Karpas-422 (cell line): ENCODE data around the gene ARF6. TPM values are rescaled to one million over a fixed set of nuclear protein-coding genes. Genes with fewer than 3 reads are reported as not detected.

Experiments
- DNase-seq: peaks from one replicate; pipeline ENCODE4 v3.0.0-alpha.2; 2015
- H2AFZ ChIP-seq: fragments of 200-600 bp; sonication (generic); 2 replicates; pipeline ENCODE4 v1.6.1; 2014; ENCODE audit warnings: antibody characterized with exemption, low read length, mixed read lengths
- H3K27ac ChIP-seq: fragments of 200-600 bp; sonication (generic); 2 replicates; pipeline ENCODE4 v1.5.1; 2014; ENCODE audit warnings: mild to moderate bottlenecking, low read length, moderate library complexity
- H3K27me3 ChIP-seq: fragments of 200-600 bp; sonication (generic); 2 replicates; pipeline ENCODE4 v1.6.1; 2014; ENCODE audit warnings: low read length, mixed read lengths
- H3K36me3 ChIP-seq: fragments of 200-600 bp; sonication (generic); 2 replicates; pipeline ENCODE4 v1.6.1; 2014; ENCODE audit warnings: low read length, mixed read lengths; ENCODE audit not compliant: insufficient read depth
- H3K4me1 ChIP-seq: fragments of 200-600 bp; sonication (generic); 2 replicates; pipeline ENCODE4 v1.6.1; 2014; ENCODE audit warnings: mild to moderate bottlenecking, low read length, mixed read lengths
- H3K4me2 ChIP-seq: fragments of 200-600 bp; sonication (generic); 2 replicates; pipeline ENCODE4 v1.6.1; 2014; ENCODE audit warnings: low read length, low read depth, mild to moderate bottlenecking; ENCODE audit not compliant: poor library complexity, severe bottlenecking
- H3K4me3 ChIP-seq: fragments of 200-600 bp; sonication (generic); 2 replicates; pipeline ENCODE4 v1.5.1; 2014; ENCODE audit warnings: mild to moderate bottlenecking, antibody characterized with exemption, low read length, mixed read lengths
- H3K79me2 ChIP-seq: fragments of 200-600 bp; sonication (generic); 2 replicates; pipeline ENCODE4 v1.6.1; 2014; ENCODE audit warnings: mild to moderate bottlenecking, low read length, mixed read lengths
- H3K9ac ChIP-seq: fragments of 200-600 bp; sonication (generic); 2 replicates; pipeline ENCODE4 v1.6.0; 2014; ENCODE audit warnings: low read length
- H3K9me2 ChIP-seq: fragments of 200-600 bp; sonication (generic), shearing (Covaris generic); replicated peaks from 2 replicates; pipeline ENCODE4 v1.6.0; 2014; ENCODE audit warnings: mild to moderate bottlenecking, low read length, moderate library complexity; ENCODE audit not compliant: insufficient read depth
- H3K9me3 ChIP-seq: fragments of 300-700, 200-600 bp; sonication (generic); 2 replicates; pipeline ENCODE4 v1.6.1; 2014; ENCODE audit warnings: low read length, mixed read lengths
- H4K20me1 ChIP-seq: fragments of 200-600 bp; sonication (generic); 2 replicates; pipeline ENCODE4 v1.6.1; 2014; ENCODE audit warnings: mild to moderate bottlenecking, antibody characterized with exemption, low read length, low read depth; ENCODE audit not compliant: insufficient read depth
- total RNA-seq: library from RNA; depleted of rRNA; stranded (reverse); fragments of >200 nt; shearing (Covaris generic); gene quantifications from 2 replicates; pipeline ENCODE4 v1.2.3, GENCODE V29; 2014; ENCODE audit warnings: low replicate concordance

ARF6 gene
- total RNA-seq, 1 experiment from 2014 or later: 55.0 TPM

DNA sequence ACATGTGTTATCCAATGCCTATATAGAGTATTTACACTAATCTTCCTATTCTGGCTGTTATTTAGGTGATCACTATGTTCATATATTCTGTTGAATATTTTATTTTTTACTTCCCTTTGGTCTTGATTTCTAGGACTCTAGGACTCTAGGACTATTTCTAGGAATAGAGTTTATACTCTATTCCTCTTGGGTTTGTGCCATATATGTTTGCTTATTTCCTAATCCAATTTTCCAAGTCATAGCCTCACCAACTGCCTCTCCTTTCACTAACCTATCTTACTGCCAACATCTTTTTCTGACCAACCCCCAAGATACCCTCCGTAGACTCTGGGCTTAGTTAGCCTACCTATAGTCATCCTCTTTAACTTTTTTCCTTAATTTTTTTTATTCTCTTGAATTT is 28.5 kb downstream of the ARF6 start:
- Histone ChIP-seq H4K20me1 (no peaks in the 10 kb centered on the region), H3K4me3 (no peak overlapping the region), H3K36me3 (no peaks in the 10 kb centered on the region), H3K9me2 (no peaks in the 10 kb centered on the region), H3K27me3 (no peaks in the 10 kb centered on the region), H3K4me2 (no peak overlapping the region), H3K9ac (no peak overlapping the region), H3K27ac (no peak overlapping the region), H3K9me3 (no peaks in the 10 kb centered on the region), H3K79me2 (no peaks in the 10 kb centered on the region), H2AFZ (no peak overlapping the region), H3K4me1 (peaks cover 8% of the 10 kb centered on the region)
- DNase-seq: no peak

DNA sequence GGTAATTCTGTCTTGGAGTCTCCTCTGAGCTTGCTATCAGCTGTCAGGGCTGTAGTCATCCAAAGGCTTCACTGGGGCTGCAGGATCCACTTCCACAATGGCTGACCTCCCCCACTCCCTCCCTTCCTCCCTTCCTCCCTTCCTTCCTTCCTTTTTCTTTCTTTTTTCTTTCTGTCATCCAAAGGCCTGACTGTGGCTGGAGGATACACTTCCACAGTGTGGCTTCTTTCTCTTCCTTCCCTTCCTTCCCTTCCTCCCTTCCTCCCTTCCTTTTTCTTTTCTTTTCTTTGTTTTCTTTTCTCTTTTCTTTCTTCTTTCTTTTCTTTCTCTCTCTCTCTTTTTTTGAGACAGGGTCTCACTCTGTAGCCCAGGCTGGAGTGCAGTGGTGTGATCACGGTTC is 30.6 kb downstream of the ARF6 start:
- Histone ChIP-seq H3K27ac (no peak overlapping the region), H3K4me1 (peaks cover 8% of the 10 kb centered on the region), H4K20me1 (no peaks in the 10 kb centered on the region), H3K27me3 (no peaks in the 10 kb centered on the region), H3K9ac (no peak overlapping the region), H2AFZ (no peak overlapping the region), H3K4me3 (no peak overlapping the region), H3K36me3 (no peaks in the 10 kb centered on the region), H3K4me2 (no peak overlapping the region), H3K9me3 (no peaks in the 10 kb centered on the region), H3K9me2 (no peaks in the 10 kb centered on the region), H3K79me2 (no peaks in the 10 kb centered on the region)
- no peak for DNase-seq

DNA sequence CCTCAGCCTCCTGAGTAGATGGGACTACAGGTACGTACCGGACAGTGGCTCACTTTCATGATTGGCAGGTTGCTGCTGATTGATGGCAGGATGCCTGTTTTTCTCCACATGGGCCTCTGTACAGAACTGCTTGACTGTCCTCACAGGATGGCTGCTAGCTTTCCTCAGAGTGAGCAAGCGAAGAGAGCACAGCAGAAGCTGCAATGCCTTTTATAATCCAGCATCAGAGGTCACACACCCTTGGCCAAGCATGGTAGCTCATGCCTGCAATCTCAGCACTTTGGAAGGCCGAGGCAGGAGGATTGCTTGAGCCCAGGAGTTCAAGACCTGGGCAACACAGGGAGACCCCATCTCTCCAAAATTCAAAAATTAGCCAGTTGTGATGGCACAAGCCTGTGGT is 31.0 kb downstream of the ARF6 start:
- no peaks in the 10 kb centered on the region for H3K27me3 ChIP-seq
- H3K79me2 ChIP-seq: no peaks in the 10 kb centered on the region
- H3K9me2 ChIP-seq: no peaks in the 10 kb centered on the region
- DNase-seq: no peak
- no peaks in the 10 kb centered on the region for H3K36me3 ChIP-seq
- peaks cover 8% of the 10 kb centered on the region for H3K4me1 ChIP-seq
- no peaks in the 10 kb centered on the region for H4K20me1 ChIP-seq
- no peak overlapping the region for H2AFZ ChIP-seq
- no peaks in the 10 kb centered on the region for H3K9me3 ChIP-seq
- H3K4me3 ChIP-seq: no peak overlapping the region
- H3K27ac ChIP-seq: no peak overlapping the region
- no peak overlapping the region for H3K9ac ChIP-seq
- no peak overlapping the region for H3K4me2 ChIP-seq

DNA sequence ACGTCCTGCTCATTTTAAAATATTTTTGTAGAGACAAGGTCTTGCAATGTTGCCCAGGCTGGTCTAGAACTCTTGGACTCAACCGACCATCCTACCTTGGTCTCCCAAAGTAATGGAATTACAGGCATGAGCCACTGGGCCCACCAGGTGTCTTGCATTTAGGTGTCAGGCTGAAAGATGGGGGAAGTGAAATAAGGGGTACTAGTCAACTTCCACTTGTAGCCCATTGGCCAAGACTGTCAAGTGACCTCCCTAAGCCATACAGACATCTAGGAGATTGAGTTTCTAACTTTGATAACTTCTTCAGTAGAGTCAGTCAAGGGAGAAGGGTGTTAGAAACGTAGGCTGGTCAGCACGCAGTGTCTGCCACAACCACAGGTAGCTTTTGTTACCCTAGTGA is 32.0 kb downstream of the ARF6 start:
- Histone ChIP-seq H3K4me3 (no peak overlapping the region), H3K4me1 (peaks cover 8% of the 10 kb centered on the region), H3K79me2 (no peaks in the 10 kb centered on the region), H3K27ac (no peak overlapping the region), H3K9ac (no peak overlapping the region), H3K4me2 (no peak overlapping the region), H3K36me3 (no peaks in the 10 kb centered on the region), H4K20me1 (no peaks in the 10 kb centered on the region), H3K9me3 (no peaks in the 10 kb centered on the region), H3K27me3 (no peaks in the 10 kb centered on the region), H2AFZ (no peak overlapping the region), H3K9me2 (no peaks in the 10 kb centered on the region)
- peak; percentile 49 for DNase-seq

DNA sequence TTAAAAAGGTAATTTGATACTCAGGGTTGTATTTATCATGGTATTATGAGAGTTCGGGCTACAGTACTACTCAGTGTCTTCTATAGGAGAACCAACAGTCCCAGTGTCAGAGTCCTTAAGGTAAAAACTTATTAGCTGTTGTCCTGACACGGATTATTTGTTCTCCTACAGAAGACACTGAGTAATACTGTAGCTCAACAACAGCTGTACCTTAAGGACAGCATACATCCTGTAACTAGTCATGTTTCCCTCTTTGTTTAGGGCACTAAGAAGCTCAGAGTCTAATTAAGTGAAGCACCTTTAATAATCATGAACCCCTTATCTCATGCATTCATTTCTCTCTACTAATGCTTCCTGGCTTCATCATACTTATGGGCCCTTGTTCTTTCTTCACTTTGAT is 33.9 kb downstream of the ARF6 start:
- Histone ChIP-seq H3K4me3 (no peak overlapping the region), H4K20me1 (no peaks in the 10 kb centered on the region), H3K4me1 (peaks cover 8% of the 10 kb centered on the region), H3K36me3 (no peaks in the 10 kb centered on the region), H3K79me2 (no peaks in the 10 kb centered on the region), H3K9me3 (no peaks in the 10 kb centered on the region), H3K27me3 (no peaks in the 10 kb centered on the region), H3K27ac (no peak overlapping the region), H3K4me2 (no peak overlapping the region), H2AFZ (no peak overlapping the region), H3K9ac (no peak overlapping the region), H3K9me2 (no peaks in the 10 kb centered on the region)
- DNase-seq: no peak

DNA sequence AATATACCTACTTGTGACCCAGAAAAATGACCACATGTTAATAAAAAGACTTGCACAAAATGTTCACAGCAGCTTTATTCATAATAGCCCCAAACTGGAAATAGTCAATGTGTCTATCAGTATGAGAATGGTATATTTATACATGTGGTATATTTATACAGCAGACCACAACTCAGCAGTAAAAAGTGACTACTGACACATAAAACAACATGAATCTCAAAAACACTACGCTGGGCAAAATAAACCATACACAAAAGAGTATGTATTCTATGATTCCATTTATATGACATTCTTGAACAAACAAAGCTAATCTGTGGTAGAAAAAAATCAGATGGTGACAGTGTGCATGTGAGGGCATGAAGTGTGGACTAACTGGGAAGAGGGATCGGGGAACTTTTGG is 35.1 kb downstream of the ARF6 start:
- DNase-seq: no peak
- H3K79me2 ChIP-seq: no peaks in the 10 kb centered on the region
- H3K27ac ChIP-seq: no peak overlapping the region
- H3K4me3 ChIP-seq: no peak overlapping the region
- no peaks in the 10 kb centered on the region for H3K9me2 ChIP-seq
- no peaks in the 10 kb centered on the region for H4K20me1 ChIP-seq
- no peaks in the 10 kb centered on the region for H3K9me3 ChIP-seq
- H3K36me3 ChIP-seq: no peaks in the 10 kb centered on the region
- H3K9ac ChIP-seq: no peak overlapping the region
- peaks cover 8% of the 10 kb centered on the region for H3K4me1 ChIP-seq
- no peaks in the 10 kb centered on the region for H3K27me3 ChIP-seq
- H2AFZ ChIP-seq: no peak overlapping the region
- H3K4me2 ChIP-seq: no peak overlapping the region

DNA sequence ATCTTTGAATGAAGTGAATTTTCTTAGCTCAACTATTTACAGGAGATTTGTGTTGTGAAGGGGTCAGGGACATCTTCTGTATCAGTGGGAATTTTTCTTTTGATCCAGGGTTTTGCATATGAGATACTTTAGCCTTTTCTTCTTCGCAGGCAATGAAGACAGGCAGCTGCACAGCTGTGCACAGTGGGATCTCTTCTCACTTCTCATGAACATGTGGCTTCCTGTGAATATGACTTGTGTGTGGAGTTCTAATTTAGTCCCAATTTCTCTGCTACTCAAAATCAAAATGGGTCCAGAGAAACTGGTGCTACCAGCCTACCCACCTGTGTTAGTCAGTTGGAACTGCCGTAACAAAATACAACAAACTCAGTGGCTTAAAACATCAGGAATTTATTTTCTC is 37.8 kb downstream of the ARF6 start:
- no peaks in the 10 kb centered on the region for H3K27me3 ChIP-seq
- no peak overlapping the region for H3K9ac ChIP-seq
- DNase-seq: no peak
- H3K9me3 ChIP-seq: no peaks in the 10 kb centered on the region
- no peaks in the 10 kb centered on the region for H4K20me1 ChIP-seq
- H2AFZ ChIP-seq: no peak overlapping the region
- H3K27ac ChIP-seq: no peak overlapping the region
- no peaks in the 10 kb centered on the region for H3K9me2 ChIP-seq
- no peak overlapping the region for H3K4me2 ChIP-seq
- H3K36me3 ChIP-seq: no peaks in the 10 kb centered on the region
- H3K4me1 ChIP-seq: no peaks in the 10 kb centered on the region; the same call in 1 of the 2 replicates
- no peak overlapping the region for H3K4me3 ChIP-seq
- no peaks in the 10 kb centered on the region for H3K79me2 ChIP-seq

DNA sequence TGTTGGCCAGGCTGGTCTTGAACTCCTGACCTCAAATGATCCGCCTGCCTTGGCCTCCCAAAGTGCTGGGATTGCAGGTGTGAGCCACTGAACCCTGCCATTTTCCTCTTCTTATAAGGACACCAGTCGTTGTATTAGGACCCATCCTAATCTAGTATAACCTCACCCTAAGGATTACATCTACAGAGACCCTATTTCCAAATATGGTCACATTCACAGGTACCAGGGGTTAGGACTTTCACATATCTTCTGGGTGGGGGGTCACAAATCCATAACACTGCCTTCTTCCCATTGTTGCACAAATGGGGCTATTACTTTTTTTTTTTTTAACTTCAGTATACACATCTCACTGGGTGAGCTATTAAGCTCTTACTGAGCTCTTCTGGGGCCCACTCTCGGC is 38.6 kb downstream of the ARF6 start:
- H4K20me1 ChIP-seq: no peaks in the 10 kb centered on the region
- H3K9me3 ChIP-seq: no peaks in the 10 kb centered on the region
- no peaks in the 10 kb centered on the region for H3K27me3 ChIP-seq
- H3K9me2 ChIP-seq: no peaks in the 10 kb centered on the region
- no peaks in the 10 kb centered on the region for H3K36me3 ChIP-seq
- no peak overlapping the region for H3K9ac ChIP-seq
- no peak overlapping the region for H3K4me2 ChIP-seq
- no peak overlapping the region for H2AFZ ChIP-seq
- DNase-seq: no peak
- H3K4me1 ChIP-seq: no peaks in the 10 kb centered on the region; the same call in 1 of the 2 replicates
- H3K79me2 ChIP-seq: no peaks in the 10 kb centered on the region
- no peak overlapping the region for H3K27ac ChIP-seq
- H3K4me3 ChIP-seq: no peak overlapping the region

DNA sequence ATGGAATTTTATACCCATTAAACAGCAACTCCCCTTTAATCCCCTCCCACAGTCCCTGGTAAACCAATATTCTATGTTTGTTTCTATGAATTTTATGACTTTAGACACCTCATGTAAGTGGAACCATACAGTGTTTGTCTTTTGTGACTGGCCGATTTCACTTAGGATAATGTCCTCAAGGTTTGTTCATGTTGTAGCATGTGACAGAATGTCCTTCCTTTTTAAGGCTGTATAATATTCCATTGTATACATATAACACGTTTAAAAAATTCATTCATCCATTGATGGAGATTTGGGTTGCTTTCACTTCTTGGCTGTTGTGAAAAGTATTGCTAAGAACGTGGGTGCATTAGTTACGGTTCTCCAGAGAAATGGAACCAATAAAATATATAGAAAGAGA is 40.2 kb downstream of the ARF6 start:
- Histone ChIP-seq H4K20me1 (no peaks in the 10 kb centered on the region), H3K27ac (no peak overlapping the region), H3K4me1 (no peaks in the 10 kb centered on the region), H3K4me2 (no peak overlapping the region), H3K27me3 (no peaks in the 10 kb centered on the region), H3K9me2 (no peaks in the 10 kb centered on the region), H3K36me3 (no peaks in the 10 kb centered on the region), H3K79me2 (no peaks in the 10 kb centered on the region), H2AFZ (no peak overlapping the region), H3K9ac (no peak overlapping the region), H3K4me3 (no peak overlapping the region), H3K9me3 (no peaks in the 10 kb centered on the region)
- DNase-seq: no peak
